K562 (cell line): ENCODE measurements around the gene ANKRD49. TPM values are rescaled to one million over a fixed set of nuclear protein-coding genes. Genes with fewer than 3 reads are reported as not detected.

ENCODE experiments used
- CHCHD3 ChIP-seq: fragments of 250-450 bp; sonication (Bioruptor Pico); IDR thresholded peaks from 2 replicates; pipeline ENCODE4 v2.1.2; 2022; ENCODE audit warnings: mild to moderate bottlenecking
- MTA3 ChIP-seq: fragments of 450-650 bp; formaldehyde crosslinking; IDR thresholded peaks from 2 replicates; pipeline ENCODE4 v1.6.1; 2017; ENCODE audit warnings: mild to moderate bottlenecking, borderline replicate concordance
- NFRKB ChIP-seq: fragments of 450-650 bp; IDR thresholded peaks from 2 replicates; pipeline ENCODE4 v1.6.1; 2016; ENCODE audit warnings: low read depth
- PHF20 ChIP-seq: fragments of 450-650 bp; IDR thresholded peaks from 2 replicates; pipeline ENCODE4 v1.6.1; 2018; ENCODE audit not compliant: partially characterized antibody
- ZNF311 ChIP-seq: fragments of 250-450 bp; sonication (Bioruptor Pico); IDR thresholded peaks from 2 replicates; pipeline ENCODE4 v1.4.0; 2020; ENCODE audit warnings: mild to moderate bottlenecking, moderate library complexity
- ZNF507 ChIP-seq: conservative IDR thresholded peaks from 2 replicates; pipeline ENCODE4 v1.6.1; 2017; ENCODE audit warnings: missing genetic modification characterization, missing compliant biosample characterization
- ZNF766 ChIP-seq: fragments of 200-800 bp; sonication (Bioruptor generic); conservative IDR thresholded peaks from 2 replicates; pipeline ENCODE4 v1.6.1; 2016; ENCODE audit warnings: missing genetic modification characterization, missing compliant biosample characterization
- polyA plus RNA-seq, 8 experiments: library from polyadenylated mRNA; depleted of rRNA in 4 of 8; stranded (reverse) in 5 of 8; unstranded in 3 of 8; fragments of >200 nt; fragmentation: Nextera tagmentation in 2 of 8; fragmentation: Illumina TruSeq in 1 of 8; extraction: Ambion mirVana in 2 of 8; extraction: Trizol in 1 of 8; gene quantifications; 2 replicates each; pipeline versions ENCODE4 v1.2.1 to v1.2.3, GENCODE V29; 2011 to 2014; ENCODE audit warnings: inconsistent platforms in 1 of 8, missing spikeins in 1 of 8
- total RNA-seq, 7 experiments: library from RNA; depleted of rRNA in 6 of 7; stranded (reverse); fragments of >200 nt in 6 of 7; fragmentation: Illumina TruSeq in 2 of 7; extraction: Trizol in 2 of 7; gene quantifications; 2 replicates each; pipeline versions ENCODE4 v1.2.1 to v1.2.3, GENCODE V29; 2011 to 2021; ENCODE audit warnings: low replicate concordance in 1 of 7
- TF ChIP-seq, protein P1 (sequence below), 2 experiments: fragments of 450-650 bp in 1 of 2; sonication (generic) in 1 of 2; formaldehyde crosslinking in 1 of 2; IDR thresholded peaks; 2 replicates each; pipeline versions ENCODE4 v1.7.1 to v1.9.0; 2016 to 2022; ENCODE audit warnings: inconsistent platforms in 1 of 2, mild to moderate bottlenecking in 1 of 2, missing genetic modification reagents in 1 of 2
- TF ChIP-seq, protein P2 (sequence below): fragments of 250-450 bp; sonication (Bioruptor Pico); IDR thresholded peaks from 2 replicates; pipeline ENCODE4 v1.5.1; 2021; ENCODE audit warnings: mild to moderate bottlenecking
- TF ChIP-seq, protein P3 (sequence below), 3 experiments: IDR thresholded peaks in 2 of 3; conservative IDR thresholded peaks in 1 of 3; 2 replicates each; pipeline ENCODE4 v1.5.1; 2011 to 2012; ENCODE audit warnings: low read length in 3 of 3, mild to moderate bottlenecking in 3 of 3, control low read depth in 2 of 3, improper control_type of control experiment in 1 of 3, inconsistent platforms in 1 of 3, low read depth in 1 of 3, mixed read lengths in 1 of 3, moderate library complexity in 1 of 3; ENCODE audit not compliant: insufficient read depth in 2 of 3
- TF ChIP-seq, protein P4 (sequence below): fragments of 250-450 bp; sonication (Bioruptor Pico); IDR thresholded peaks from 2 replicates; pipeline ENCODE4 v1.4.0; 2020; ENCODE audit warnings: borderline replicate concordance

The ANKRD49 gene
- total and polyA plus RNA-seq, 9 of the 15 experiments (the other 6 are each of a cell fraction or from before 2014, with no cell fraction given): 13.4 to 43.5 (median 30.6) TPM

DNA sequence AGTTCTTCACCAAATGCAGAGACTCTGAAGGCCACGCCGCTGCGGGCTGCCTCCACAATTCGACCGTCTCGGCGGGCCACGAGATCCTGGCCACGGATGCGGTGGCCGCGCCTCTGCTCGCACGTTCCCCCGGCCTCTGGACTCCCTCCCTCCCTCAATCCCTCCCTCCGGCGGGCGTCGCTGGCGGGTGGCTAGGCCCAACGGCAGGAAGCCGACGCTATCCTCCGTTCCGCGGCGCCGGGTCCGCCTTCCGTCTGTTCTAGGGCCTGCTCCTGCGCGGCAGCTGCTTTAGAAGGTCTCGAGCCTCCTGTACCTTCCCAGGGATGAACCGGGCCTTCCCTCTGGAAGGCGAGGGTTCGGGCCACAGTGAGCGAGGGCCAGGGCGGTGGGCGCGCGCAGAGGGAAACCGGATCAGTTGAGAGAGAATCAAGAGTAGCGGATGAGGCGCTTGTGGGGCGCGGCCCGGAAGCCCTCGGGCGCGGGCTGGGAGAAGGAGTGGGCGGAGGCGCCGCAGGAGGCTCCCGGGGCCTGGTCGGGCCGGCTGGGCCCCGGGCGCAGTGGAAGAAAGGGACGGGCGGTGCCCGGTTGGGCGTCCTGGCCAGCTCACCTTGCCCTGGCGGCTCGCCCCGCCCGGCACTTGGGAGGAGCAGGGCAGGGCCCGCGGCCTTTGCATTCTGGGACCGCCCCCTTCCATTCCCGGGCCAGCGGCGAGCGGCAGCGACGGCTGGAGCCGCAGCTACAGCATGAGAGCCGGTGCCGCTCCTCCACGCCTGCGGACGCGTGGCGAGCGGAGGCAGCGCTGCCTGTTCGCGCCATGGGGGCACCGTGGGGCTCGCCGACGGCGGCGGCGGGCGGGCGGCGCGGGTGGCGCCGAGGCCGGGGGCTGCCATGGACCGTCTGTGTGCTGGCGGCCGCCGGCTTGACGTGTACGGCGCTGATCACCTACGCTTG, 50.2 kb downstream of the ANKRD49 start, which contains the start of gene FUT4 (continued):
- TF ChIP-seq, protein P1, sequence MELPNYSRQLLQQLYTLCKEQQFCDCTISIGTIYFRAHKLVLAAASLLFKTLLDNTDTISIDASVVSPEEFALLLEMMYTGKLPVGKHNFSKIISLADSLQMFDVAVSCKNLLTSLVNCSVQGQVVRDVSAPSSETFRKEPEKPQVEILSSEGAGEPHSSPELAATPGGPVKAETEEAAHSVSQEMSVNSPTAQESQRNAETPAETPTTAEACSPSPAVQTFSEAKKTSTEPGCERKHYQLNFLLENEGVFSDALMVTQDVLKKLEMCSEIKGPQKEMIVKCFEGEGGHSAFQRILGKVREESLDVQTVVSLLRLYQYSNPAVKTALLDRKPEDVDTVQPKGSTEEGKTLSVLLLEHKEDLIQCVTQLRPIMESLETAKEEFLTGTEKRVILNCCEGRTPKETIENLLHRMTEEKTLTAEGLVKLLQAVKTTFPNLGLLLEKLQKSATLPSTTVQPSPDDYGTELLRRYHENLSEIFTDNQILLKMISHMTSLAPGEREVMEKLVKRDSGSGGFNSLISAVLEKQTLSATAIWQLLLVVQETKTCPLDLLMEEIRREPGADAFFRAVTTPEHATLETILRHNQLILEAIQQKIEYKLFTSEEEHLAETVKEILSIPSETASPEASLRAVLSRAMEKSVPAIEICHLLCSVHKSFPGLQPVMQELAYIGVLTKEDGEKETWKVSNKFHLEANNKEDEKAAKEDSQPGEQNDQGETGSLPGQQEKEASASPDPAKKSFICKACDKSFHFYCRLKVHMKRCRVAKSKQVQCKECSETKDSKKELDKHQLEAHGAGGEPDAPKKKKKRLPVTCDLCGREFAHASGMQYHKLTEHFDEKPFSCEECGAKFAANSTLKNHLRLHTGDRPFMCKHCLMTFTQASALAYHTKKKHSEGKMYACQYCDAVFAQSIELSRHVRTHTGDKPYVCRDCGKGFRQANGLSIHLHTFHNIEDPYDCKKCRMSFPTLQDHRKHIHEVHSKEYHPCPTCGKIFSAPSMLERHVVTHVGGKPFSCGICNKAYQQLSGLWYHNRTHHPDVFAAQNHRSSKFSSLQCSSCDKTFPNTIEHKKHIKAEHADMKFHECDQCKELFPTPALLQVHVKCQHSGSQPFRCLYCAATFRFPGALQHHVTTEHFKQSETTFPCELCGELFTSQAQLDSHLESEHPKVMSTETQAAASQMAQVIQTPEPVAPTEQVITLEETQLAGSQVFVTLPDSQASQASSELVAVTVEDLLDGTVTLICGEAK (IDR thresholded peaks at IDR 0.05): peak; percentile 90
- TF ChIP-seq, protein P1 (CRISPR knock-in tag; IDR thresholded peaks at IDR 0.05): no peak
- TF ChIP-seq ZNF507 (tag) (no peak), ZNF311 (CRISPR knock-in tag) (no peak), PHF20 (peak; percentile 90), ZNF766 (CRISPR knock-in tag) (no peak), MTA3 (peak; percentile 71), CHCHD3 (no peak; the same call in 1 of the 2 replicates), NFRKB (peak; percentile 87)
- TF ChIP-seq, protein P2, sequence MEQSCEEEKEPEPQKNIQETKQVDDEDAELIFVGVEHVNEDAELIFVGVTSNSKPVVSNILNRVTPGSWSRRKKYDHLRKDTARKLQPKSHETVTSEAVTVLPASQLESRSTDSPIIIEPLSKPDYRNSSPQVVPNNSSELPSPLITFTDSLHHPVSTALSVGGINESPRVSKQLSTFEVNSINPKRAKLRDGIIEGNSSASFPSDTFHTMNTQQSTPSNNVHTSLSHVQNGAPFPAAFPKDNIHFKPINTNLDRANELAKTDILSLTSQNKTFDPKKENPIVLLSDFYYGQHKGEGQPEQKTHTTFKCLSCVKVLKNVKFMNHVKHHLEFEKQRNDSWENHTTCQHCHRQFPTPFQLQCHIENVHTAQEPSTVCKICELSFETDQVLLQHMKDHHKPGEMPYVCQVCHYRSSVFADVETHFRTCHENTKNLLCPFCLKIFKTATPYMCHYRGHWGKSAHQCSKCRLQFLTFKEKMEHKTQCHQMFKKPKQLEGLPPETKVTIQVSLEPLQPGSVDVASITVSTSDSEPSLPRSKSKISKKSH (CRISPR knock-in tag): no peak
- TF ChIP-seq, protein P3, sequence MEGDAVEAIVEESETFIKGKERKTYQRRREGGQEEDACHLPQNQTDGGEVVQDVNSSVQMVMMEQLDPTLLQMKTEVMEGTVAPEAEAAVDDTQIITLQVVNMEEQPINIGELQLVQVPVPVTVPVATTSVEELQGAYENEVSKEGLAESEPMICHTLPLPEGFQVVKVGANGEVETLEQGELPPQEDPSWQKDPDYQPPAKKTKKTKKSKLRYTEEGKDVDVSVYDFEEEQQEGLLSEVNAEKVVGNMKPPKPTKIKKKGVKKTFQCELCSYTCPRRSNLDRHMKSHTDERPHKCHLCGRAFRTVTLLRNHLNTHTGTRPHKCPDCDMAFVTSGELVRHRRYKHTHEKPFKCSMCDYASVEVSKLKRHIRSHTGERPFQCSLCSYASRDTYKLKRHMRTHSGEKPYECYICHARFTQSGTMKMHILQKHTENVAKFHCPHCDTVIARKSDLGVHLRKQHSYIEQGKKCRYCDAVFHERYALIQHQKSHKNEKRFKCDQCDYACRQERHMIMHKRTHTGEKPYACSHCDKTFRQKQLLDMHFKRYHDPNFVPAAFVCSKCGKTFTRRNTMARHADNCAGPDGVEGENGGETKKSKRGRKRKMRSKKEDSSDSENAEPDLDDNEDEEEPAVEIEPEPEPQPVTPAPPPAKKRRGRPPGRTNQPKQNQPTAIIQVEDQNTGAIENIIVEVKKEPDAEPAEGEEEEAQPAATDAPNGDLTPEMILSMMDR (IDR thresholded peaks at IDR 0.05 in 2 of 3, conservative IDR thresholded peaks at IDR 0.05 in 1 of 3; ENCODE audit: insufficient read depth in 2 of 3, low read depth in 1 of 3, low read length in 3 of 3): 0 out of 6 replicates have a peak, but pooled peaks of 1 of the 3 experiments have one; percentile 1
- TF ChIP-seq, protein P4, sequence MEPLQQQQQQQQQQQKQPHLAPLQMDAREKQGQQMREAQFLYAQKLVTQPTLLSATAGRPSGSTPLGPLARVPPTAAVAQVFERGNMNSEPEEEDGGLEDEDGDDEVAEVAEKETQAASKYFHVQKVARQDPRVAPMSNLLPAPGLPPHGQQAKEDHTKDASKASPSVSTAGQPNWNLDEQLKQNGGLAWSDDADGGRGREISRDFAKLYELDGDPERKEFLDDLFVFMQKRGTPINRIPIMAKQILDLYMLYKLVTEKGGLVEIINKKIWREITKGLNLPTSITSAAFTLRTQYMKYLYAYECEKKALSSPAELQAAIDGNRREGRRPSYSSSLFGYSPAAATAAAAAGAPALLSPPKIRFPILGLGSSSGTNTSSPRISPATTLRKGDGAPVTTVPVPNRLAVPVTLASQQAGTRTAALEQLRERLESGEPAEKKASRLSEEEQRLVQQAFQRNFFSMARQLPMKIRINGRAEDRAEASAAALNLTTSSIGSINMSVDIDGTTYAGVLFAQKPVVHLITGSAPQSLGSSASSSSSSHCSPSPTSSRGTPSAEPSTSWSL: 0 out of 2 replicates have a peak, but pooled peaks have one; percentile 38
